ENCODE results near the gene GABARAP. TPM values are rescaled to one million over a fixed set of nuclear protein-coding genes. Genes with fewer than 3 reads are reported as not detected.
A peak's percentile ranks its signal among the peaks of the same experiment; 100 is the strongest.

GABARAP gene
- polyA plus RNA-seq, 4 donors = 327 to 487 (median 427) TPM

DNA sequence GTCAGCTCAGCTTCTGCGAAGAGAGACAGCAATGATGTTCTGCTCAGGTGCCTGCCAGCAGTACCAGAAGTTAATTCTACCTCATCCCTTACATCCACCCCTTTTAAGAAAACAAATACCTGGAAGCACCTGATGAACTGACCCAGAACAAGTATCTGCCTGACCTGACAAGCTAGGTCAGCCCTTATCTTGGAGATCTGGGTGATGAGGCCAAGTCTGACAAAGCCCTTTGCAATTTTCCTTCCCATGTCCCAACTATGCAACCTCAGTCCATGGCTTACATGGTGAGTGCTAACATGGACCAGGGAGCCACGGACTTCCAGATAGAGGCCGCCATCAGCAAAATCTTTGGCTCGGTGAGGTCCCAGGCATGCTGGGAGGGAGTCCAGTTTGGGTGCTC lies 18.9 kb downstream of the GABARAP start:
- no peak for DNase-seq (ENCODE audit: low read depth in 4 of 4, low spot score in 3 of 4)

DNA sequence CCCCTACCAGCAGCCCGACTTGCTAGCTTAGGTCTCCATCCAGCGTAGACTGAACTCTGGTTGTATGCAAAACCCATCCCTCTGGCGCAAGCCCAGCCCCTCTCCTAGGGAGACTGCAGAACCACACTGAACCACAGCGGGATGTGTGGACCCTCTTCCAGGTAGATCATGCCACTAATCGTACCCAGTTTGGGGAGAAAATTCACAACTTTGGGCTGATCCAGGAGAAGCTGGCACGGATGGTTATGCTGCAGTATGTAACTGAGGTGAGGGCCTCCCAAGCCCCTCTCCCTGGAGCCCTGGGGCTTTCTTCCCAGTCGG lies 19.3 kb downstream of the GABARAP start:
- DNase-seq (ENCODE audit: low read depth in 4 of 4, low spot score in 3 of 4) = no peak

DNA sequence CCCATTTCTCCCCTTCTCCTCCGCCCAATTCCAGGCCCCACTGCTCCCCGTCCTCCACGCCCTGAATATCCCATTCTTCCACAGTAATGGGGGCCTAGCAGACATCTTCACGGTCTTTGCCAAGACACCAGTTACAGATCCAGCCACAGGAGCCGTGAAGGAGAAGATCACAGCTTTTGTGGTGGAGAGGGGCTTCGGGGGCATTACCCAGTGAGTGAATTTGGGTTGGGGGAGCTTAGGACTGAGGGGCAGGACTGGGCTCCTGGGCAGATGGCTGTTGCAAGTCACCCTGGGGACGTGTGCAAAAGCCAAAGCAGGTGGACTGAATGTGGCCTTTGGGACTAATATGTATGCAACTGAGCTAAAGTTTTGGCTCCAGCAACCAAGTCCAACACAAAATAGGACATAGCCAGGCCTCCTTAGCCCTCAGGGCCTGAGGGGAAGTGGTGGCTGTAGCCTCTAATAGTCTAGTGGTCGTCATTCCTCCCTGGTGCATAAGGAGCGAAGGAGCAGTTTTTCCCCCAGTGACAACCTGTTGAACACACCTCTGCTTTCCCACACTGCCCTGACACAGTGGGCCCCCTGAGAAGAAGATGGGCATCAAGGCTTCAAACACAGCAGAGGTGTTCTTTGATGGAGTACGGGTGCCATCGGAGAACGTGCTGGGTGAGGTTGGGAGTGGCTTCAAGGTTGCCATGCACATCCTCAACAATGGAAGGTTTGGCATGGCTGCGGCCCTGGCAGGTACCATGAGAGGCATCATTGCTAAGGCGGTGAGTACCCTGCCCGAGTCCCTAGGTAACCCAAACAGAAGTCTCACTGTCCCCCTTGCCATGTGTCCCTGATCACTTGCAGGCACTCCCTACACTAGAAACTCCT lies 19.9 kb downstream of the GABARAP start:
- no peak for DNase-seq (ENCODE audit: low read depth in 4 of 4, low spot score in 3 of 4)

DNA sequence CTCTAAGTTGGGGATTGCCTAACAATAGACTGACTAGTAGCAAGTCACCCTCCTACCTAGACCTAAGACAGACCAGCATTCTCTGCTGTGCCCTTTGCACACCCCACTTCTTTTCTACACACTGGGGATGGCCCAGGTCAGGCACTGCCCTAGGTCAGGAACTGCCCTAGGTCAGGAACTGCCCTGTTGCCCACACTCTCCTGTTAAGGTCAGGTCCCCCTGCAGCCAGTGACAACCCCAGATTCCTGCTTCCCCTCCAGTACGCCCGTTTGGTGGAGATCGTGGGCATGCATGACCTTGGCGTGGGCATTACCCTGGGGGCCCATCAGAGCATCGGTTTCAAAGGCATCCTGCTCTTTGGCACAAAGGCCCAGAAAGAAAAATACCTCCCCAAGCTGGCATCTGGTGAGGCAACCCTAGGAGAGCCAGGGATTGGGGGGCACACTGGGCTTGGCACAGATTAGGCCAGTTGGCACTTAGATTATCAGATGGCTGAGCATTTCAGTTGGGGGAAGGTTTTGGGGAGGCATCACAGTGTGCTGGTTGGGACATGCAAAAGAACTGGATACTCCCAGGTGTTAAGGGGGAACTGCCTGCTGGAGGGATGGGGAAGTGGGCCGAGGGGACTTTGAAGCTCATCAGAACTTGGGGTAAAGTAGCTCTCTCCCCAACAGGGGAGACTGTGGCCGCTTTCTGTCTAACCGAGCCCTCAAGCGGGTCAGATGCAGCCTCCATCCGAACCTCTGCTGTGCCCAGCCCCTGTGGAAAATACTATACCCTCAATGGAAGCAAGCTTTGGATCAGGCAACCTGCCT lies 20.8 kb downstream of the GABARAP start:
- DNase-seq (ENCODE audit: low read depth in 4 of 4, low spot score in 3 of 4) = no peak

DNA sequence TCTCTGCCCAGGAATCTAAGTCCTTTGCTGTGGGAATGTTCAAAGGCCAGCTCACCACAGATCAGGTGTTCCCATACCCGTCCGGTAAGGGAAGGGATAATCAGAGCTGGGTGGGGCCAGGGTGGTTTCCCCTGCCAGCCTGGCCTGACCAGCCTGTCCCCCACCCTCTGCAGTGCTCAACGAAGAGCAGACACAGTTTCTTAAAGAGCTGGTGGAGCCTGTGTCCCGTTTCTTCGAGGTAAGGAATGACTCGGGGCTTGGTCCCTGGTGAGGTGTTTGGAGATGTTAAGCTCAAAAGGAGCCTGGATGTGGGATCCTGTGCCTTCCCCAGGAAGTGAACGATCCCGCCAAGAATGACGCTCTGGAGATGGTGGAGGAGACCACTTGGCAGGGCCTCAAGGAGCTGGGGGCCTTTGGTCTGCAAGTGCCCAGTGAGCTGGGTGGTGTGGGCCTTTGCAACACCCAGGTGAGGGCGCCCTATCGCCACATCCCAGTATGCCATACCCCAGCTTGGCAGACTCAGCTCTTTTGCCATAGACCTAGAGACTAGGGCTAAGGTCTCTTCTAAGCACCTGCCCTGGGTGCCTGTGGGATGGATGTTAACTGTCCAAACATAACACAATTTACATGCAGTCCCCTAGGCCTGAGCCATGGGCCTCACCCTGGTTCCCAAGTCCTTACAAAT lies 21.5 kb downstream of the GABARAP start:
- no peak for DNase-seq (ENCODE audit: low read depth in 4 of 4, low spot score in 3 of 4)

DNA sequence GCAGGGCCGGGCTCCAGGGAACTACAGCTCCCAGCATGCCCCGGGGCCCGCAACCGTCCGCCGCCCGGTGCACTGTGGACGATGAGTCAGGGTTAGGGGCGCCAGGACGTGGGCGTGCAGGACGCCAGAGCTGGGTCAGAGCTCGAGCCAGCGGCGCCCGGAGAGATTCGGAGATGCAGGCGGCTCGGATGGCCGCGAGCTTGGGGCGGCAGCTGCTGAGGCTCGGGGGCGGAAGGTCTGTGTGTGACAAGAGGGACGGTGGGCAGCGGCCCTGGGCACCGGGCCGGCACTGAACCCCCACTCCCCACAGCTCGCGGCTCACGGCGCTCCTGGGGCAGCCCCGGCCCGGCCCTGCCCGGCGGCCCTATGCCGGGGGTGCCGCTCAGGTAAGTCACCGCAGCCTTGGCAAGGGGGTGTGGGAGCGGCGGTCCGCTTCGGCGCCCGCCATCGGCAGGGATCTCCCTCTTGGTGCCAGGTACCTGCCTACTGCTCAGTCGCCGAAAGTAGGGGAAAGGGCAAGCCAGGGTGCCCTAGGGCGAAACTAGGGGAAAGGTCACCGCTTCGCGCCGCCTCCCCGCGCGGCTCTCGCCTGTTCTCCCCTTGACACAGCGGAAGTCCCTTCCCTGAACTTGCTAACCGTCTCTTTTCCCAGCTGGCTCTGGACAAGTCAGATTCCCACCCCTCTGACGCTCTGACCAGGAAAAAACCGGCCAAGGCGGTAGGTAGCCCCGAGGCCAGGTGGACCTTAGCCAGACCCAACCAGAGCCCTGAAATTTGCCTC lies 22.2 kb downstream of the GABARAP start, which contains the start of the genes ACADVL and DLG4:
Gene ACADVL, plus strand, starts transcription at position 127 of the 781 bp plus-strand sequence. Its CDS starts 47 bp downstream, at position 174.
Gene DLG4, minus strand, starts transcription at position 25 of the 781 bp plus-strand sequence.
- DNase-seq (ENCODE audit: low read depth in 4 of 4, low spot score in 3 of 4) = peak in 1 of 4 donors; percentile 74

DNA sequence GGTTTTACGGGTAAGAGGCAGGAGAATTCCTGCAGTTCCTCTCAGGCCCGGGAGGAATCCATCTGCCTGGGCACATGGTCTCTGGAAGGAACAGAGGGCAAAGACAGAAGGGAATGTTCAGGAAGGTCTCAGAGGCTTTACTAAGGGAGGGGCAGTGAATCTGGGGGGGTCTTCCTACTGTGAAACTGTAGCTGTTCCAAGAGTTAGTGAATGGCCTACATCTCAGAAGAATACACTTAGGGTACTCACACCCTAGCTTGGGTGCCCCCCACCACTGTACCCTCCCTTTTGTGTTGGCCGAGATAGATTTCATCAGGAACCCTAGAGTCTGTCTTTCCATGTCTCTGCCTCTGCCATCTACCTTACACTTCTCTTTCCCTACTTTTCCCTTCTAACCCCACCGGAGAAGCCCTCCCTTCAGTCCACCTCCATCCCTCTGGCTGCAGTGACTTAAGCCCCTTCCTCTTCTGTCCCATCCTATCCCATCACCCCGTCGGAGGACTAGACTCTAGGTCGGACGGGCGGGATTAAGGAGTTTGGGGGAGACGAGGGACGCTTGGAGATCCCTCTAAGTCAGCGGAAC lies 22.9 kb downstream of the GABARAP start:
- no peak for DNase-seq (ENCODE audit: low read depth in 4 of 4, low spot score in 3 of 4)

DNA sequence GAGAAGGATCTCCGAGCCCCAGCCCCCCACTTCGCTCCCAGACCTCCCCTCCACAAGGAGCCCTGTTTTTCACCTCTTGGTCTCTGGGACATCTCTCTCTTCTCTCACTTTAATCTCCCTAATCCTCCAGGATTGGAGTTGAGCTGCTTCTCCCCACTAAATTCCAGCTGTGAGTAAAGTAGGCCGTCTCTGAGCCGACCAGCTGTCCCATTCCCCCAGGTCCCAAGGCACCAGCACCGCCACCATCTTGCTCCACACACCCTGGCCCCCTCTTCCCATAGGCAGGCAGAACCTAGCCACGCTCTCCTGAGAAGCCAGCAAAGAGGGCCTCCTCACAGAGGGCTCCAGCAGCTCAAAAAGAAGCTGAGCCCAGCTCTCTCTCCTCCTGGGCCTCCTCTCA lies 23.5 kb downstream of the GABARAP start:
- no peak for DNase-seq (ENCODE audit: low read depth in 4 of 4, low spot score in 3 of 4)

DNA sequence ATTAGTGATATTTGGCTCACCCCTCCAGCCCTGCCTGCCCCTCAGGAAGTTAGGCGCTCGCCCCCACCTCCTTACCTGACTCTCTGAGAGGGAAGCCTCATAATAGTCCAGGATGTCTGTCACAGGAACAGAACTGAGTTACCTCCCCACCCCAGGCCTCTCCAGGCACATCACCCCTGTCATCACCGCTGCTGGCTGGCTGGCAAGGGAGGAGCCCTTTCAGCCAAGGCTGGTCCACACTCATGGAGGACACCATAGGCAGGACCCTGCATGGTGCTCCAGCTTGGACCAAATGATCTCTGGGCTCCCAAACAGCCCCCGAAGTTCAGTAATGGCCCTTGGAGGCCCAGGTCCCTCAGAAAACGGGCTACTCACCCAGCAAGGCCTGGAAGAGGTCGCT lies 24.1 kb downstream of the GABARAP start:
- no peak for DNase-seq (ENCODE audit: low read depth in 4 of 4, low spot score in 3 of 4)

DNA sequence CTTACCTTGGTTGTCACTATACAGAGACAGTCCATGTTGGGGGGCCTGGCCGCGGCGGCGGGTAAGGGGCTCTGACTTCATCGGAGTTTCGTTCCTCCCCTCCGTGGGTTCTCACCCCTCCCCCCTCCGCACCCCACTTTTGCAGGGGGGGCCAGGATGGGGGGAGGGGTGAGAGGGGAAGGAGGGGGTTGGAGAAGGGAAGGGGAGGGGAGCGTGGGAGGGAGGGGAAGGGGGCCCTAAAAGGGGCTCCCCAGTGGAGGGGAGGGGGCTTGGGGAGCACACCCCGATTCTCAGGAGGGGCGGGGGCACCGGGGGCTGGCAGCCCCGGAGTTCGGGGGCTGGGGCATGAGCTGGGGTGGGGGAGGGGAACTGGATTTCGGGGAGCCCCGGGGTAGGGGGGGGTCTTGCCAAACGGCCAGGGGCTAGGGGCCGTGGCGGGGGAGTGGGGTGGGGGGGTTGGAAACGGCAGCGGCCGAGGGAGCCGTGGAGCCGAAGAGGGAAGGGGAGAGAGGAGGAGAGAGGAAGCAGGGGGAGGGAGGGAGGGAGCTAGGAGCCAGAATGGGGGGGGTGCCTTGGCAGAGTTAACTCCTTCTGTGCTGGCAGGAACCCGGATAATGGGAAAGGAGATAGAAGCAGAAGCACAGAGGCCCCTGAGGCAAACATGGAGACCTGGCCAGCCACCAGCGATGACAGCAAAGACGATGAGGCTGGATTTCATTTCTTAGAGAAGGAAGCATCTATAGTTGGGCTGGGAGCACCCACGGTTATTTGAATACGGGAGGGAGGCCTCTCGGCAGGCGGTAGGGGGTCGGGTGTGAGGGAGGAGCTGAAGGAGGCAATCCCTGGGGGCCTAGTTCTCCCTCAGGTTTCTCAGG lies 24.9 kb downstream of the GABARAP start:
- DNase-seq (ENCODE audit: low read depth in 4 of 4, low spot score in 3 of 4) = peak in 1 of 4 donors; percentile 72

DNA sequence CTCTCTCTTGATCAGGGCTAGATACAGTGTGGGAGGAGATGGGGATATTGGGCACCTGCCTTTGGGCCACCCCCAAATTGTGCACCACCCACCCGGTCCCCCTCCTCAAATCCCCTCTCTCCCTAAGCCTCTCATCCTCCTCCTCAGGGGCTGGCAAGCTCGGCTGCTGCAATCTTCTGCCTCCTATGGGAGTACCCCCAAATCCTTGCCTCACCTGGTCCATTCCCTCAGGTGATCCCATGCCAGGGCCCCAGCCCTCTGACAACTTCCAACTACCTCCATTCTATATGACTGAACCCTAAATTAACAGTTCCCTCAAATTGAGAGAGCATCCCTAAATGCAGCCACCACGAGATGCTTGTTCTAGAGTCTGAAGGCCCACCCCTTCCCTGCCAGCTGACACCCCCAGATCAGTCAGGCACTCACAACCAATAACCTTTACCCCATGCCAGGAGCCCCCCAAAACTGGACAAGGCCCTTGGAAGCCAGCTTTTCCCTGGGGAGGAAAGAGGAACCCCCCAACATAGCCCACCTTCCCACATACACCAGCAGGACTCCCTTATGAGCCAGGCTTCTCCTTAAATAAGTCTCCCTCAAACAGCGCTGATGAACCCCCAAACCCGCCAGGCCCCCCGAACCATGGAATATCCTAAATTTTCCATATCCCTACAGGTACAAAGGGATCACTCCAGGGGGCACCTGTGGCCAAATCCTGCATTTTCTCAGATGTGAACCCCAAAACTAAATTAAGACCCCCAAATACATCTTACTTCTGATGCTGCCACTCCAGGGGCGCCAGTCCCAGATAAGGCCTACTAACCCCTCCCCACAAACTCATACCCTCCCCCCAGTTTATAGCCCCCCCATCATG lies 25.8 kb downstream of the GABARAP start:
- DNase-seq (ENCODE audit: low read depth in 4 of 4, low spot score in 3 of 4) = no peak

DNA sequence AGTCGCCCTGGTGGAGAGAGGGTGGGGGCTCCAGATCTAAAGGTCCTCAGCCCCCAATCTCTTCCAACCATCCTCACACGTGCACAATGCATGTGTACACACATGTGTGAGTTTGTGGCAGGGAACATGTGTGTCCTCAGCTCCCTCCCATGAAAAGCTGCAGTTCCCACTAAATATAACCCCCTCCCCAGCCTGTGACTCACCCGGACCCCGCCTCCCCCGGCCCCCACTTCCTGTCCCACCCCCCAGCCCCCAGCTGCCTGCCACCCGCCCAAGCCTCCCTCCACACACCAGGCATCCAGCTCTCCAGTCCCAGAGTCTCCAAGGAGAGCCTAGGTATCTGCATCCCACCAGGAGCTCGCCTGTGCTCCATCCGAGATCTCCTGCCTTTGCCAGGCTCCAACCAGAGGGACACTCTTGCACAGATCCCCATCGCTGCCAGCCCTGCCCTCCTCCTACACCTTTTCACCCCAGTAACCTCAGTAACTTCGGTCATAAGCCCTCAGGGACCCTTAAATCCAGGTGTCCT lies 26.5 kb downstream of the GABARAP start:
- DNase-seq (ENCODE audit: low read depth in 4 of 4, low spot score in 3 of 4) = no peak

DNA sequence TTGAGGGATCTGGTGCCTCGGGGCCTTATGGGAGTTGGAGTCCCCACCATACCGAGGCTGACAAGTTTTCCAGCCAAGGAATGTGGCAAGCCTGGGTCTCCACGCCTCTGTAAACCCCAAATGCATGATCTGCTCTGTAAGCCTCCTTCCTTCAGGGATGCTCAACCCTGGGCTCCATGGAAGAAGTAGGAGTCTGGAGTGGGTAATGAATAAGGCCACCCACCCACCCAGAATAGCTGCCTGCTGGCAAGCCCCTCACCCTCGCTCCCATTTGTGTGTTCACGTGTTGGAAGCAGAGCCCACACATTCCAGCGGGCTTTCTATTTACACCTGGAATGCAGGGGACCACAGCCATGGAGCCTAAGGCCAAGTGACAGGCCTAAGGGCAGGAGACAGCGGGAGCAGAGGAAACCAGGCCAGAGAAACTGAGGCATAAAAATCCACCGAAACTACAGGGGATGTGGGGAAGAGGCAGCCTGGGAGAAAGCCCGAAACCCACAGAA lies 27.1 kb downstream of the GABARAP start:
- peak in 2 of 4 donors; percentile 88 to 90 for DNase-seq (ENCODE audit: low read depth in 4 of 4, low spot score in 3 of 4)

DNA sequence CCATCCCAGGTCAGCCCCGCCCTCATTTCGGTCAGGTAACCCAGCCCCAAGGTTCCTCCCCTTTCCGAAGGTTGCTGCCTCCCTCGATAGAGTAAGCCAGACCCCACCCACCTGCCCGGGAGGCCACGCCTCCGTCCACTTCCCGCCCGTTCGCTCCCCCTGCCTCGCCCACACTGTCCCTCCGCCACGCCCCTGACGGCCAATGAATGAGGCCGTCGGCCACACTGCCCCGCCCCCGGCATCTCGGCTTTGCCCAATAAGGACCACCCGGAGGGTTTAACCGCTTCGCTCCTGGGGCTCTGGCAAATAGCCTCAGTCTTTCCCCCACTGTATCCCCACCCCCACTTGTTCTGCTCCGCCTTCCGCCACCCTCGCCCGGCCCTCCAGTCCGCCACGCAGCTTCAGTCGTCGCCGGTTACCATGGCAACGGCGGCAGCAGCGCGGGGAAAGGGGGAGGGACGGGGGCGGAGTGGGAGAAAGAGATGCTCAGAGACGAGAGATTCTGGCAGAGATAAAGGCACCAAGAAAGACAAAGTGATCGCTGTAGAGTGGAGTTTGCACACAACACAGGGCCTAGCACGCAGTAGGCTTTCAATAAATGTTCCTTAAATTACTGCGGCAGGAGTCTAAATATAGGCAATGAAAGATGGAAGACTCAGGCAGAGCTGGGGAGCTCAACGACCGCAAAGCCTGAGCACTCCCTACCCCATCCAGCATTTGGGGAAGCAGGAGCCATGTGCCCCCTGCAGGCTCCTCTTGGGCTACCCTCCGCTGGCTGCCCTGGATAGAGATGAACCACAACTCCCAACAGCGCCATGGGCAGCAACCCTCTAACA lies 27.7 kb downstream of the GABARAP start:
- peak; percentile 93 to 97 (median 96) for DNase-seq (ENCODE audit: low read depth in 4 of 4, low spot score in 3 of 4)

DNA sequence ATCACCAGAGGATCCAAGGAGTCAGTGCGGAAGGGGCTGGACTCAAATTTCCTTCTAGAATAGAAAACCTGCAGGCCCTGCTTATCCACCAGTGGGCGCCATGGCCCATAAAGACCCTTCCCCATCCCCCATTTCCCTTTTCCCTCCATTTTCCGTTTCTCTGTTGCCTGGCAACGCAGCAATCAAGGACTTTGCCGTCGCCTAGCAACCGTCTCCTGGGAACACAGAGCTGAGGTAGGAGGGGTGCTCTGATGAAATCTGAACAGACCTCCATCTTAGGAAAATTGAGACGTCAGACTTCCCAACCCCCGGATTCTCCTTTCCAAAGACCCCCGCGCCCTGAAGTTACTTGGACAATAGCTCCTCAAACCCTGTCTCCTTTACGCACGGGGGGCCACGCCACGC lies 28.4 kb downstream of the GABARAP start:
- peak in 3 of 4 donors; percentile 83 to 92 (median 91) for DNase-seq (ENCODE audit: low read depth in 4 of 4, low spot score in 3 of 4)

DNA sequence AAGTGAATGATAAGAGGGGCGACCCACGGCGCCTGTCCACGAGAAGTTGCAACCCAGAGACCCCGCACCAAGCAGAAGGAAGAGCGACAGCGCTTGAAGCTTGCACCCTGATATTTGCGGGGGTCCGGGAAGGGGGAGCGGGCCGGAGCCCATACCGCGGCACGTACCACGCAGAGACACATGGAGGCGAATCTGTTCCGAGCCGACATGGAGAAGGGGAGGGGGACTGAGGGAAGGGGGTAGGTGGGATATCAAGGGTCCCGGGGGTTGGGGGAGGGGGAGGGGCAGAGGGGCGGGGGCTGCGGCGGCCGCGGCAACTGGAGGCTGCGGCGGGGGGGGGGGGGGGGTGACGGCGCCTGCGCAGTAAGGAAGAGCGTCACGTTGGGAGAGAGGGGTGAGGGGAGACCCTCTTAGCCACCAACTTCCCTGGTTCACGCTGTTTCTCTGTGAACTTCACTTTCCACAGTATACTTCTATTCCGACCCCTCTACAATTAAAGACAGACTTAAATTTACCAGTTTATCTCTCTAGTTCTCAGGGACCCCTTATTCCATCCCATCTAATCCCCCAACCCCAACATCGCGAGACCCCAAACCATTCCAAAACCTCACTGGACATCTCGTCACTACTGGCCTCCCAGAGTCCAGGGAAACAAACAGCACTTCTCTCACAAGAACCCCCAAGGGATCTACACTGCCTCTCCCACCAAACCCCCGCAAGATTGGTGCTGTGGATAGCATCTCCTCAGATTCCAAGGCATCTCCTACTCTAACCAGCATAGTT lies 30.6 kb downstream of the GABARAP start:
- DNase-seq (ENCODE audit: low read depth in 4 of 4, low spot score in 3 of 4) = no peak

Data from left renal pelvis (tissue), 4 donors.